Thyroid gland (tissue), 4 donors: Measurements from ENCODE around the gene PRH2. TPM values are rescaled to one million over a fixed set of nuclear protein-coding genes. Genes with fewer than 3 reads are reported as not detected.

Experiments
- DNase-seq, 2 donors: peaks; one replicate each; pipeline ENCODE4 v3.0.0-alpha.2; 2019
- H3K27ac ChIP-seq, 3 donors: fragments of 200-600 bp; sonication (generic); 1 replicate in 2 of 3; 2 replicates in 1 of 3; pipeline ENCODE4 v1.5.1; 2016 to 2019; ENCODE audit warnings: mild to moderate bottlenecking in 1 of 3, moderate library complexity in 1 of 3
- H3K27me3 ChIP-seq: fragments of 200-600 bp; sonication (generic); one replicate; pipeline ENCODE4 v1.5.1; 2019
- H3K36me3 ChIP-seq, 2 donors: fragments of 200-600 bp; sonication (generic); one replicate each; pipeline ENCODE4 v1.5.1; 2016 to 2019
- H3K4me1 ChIP-seq, 2 donors: fragments of 200-600 bp; sonication (generic); one replicate each; pipeline ENCODE4 v1.5.1; 2017 to 2019
- H3K4me3 ChIP-seq, 3 donors: fragments of 200-600 bp; sonication (generic); replicated peaks in 1 of 3; 1 replicate in 2 of 3; 2 replicates in 1 of 3; pipeline ENCODE4 v1.5.1; 2016; ENCODE audit warnings: mild to moderate bottlenecking in 1 of 3
- H3K9me3 ChIP-seq: fragments of 200-600 bp; sonication (generic); one replicate; pipeline ENCODE4 v1.5.1; 2017
- CTCF ChIP-seq, 6 experiments: fragments of 200-600 bp in 3 of 6; fragments of 450-650 bp in 3 of 6; sonication (generic) in 3 of 6; IDR thresholded peaks; one replicate each; pipeline ENCODE4 v1.5.1; 2016 to 2019; ENCODE audit warnings: antibody characterized with exemption in 6 of 6, mild to moderate bottlenecking in 2 of 6, inconsistent platforms in 1 of 6, moderate library complexity in 1 of 6
- POLR2A ChIP-seq, 2 donors: fragments of 450-650 bp; IDR thresholded peaks; one replicate each; pipeline ENCODE4 v1.6.1; 2017; ENCODE audit warnings: antibody characterized with exemption in 2 of 2, mild to moderate bottlenecking in 2 of 2, moderate library complexity in 1 of 2
- WGBS, 2 donors: methylation state at CpG; one replicate each; pipeline ENCODE4 v1.1.5; 2017; 5-methylcytosine and 5-hydroxymethylcytosine counted together
- intact Hi-C: fragments of 100-400 bp; cut with DNase I; formaldehyde crosslinking; loops from one replicate; pipeline ENCODE4 v1.15.1; 2023
- total RNA-seq, 4 donors: library from RNA; depleted of rRNA; stranded (reverse); fragments of >200 nt; gene quantifications; one replicate each; pipeline ENCODE4 v1.2.3, GENCODE V29; 2016

Gene PRH2
- total RNA-seq, 4 donors from 2014 or later = not detected

GRCh38 chr12:10982244-10982643 lies 53.2 kb downstream of the PRH2 start:
- Histone ChIP-seq H3K27ac (no peak overlapping the region), H3K27me3 (no peaks in the 10 kb centered on the region), H3K36me3 (no peaks in the 10 kb centered on the region), H3K4me1 (no peaks in the 10 kb centered on the region), H3K9me3 (no peaks in the 10 kb centered on the region), H3K4me3 (no peak overlapping the region)
- intact Hi-C loops = no loop called here
- no peak for DNase-seq
- no peak for TF ChIP-seq POLR2A (IDR thresholded peaks at IDR 0.05)
- no peak for TF ChIP-seq CTCF (IDR thresholded peaks at IDR 0.05)
- 86 to 88% methylated on average over 5 of the region's 5 CpGs for WGBS, 2 donors

Other genes with a start within 250 kb of the PRH2 start
- 100 to 1,000 TPM; 123 to 351 (median 233) TPM for gene YBX3, start 205.9 kb upstream of the PRH2 start, total RNA-seq
- gene TAS2R7, start 126.6 kb upstream of the PRH2 start, total RNA-seq = 1 to 10 TPM in 1 of 4 donors, not detected in 3; 1.1 TPM
- under 1 TPM in 1 of 4 donors, not detected in 3; 0.49 TPM for gene TAS2R8, start 122.0 kb upstream of the PRH2 start, total RNA-seq
- not detected for gene TAS2R9, start 119.1 kb upstream of the PRH2 start, total RNA-seq
- 1 to 10 TPM; 1.6 to 2.8 (median 2.1) TPM for gene TAS2R10, start 102.9 kb upstream of the PRH2 start, total RNA-seq
- gene PRR4, start 79.8 kb upstream of the PRH2 start, total RNA-seq = 1 to 10 TPM; 4.3 to 8.7 (median 7.8) TPM
- 10 to 100 TPM; 35.5 to 78.8 (median 62.1) TPM for gene PRH1, start 45.0 kb upstream of the PRH2 start, total RNA-seq
- 10 to 100 TPM in 1 of 4 donors, 1 to 10 TPM in 3; 4.3 to 15.6 (median 7.4) TPM for gene TAS2R13, start 19.7 kb upstream of the PRH2 start, total RNA-seq
- gene TAS2R14, start 10.0 kb downstream of the PRH2 start, total RNA-seq = 10 to 100 TPM in 3 of 4 donors, 1 to 10 TPM in 1; 6.8 to 26.0 (median 10.3) TPM
- 10 to 100 TPM in 2 of 4 donors, 1 to 10 TPM in 2; 3.9 to 18.4 (median 7.1) TPM for gene TAS2R50, start 57.7 kb downstream of the PRH2 start, total RNA-seq
- gene TAS2R20, start 69.1 kb downstream of the PRH2 start, total RNA-seq = 1 to 10 TPM; 6.2 to 9.8 (median 7.1) TPM
- 10 to 100 TPM in 2 of 4 donors, 1 to 10 TPM in 2; 7.0 to 12.0 (median 10.0) TPM for gene TAS2R19, start 93.4 kb downstream of the PRH2 start, total RNA-seq
- 10 to 100 TPM in 3 of 4 donors, 1 to 10 TPM in 1; 4.9 to 30.5 (median 11.9) TPM for gene TAS2R31, start 102.2 kb downstream of the PRH2 start, total RNA-seq
- 1 to 10 TPM; 2.5 to 5.1 (median 4.5) TPM for gene TAS2R46, start 133.1 kb downstream of the PRH2 start, total RNA-seq
- 10 to 100 TPM in 2 of 4 donors, 1 to 10 TPM in 2; 2.6 to 26.2 (median 9.8) TPM for gene TAS2R43, start 163.1 kb downstream of the PRH2 start, total RNA-seq
- gene TAS2R30, start 205.4 kb downstream of the PRH2 start, total RNA-seq = 10 to 100 TPM; 10.4 to 26.2 (median 17.9) TPM
- 10 to 100 TPM in 2 of 4 donors, 1 to 10 TPM in 2; 8.0 to 14.0 (median 9.6) TPM for gene SMIM10L1, start 242.0 kb downstream of the PRH2 start, total RNA-seq